Measurements from ENCODE around the gene ISM1. TPM values are rescaled to one million over a fixed set of nuclear protein-coding genes. Genes with fewer than 3 reads are reported as not detected.

The ISM1 gene
- total and polyA plus RNA-seq, 7 donors = 0.56 to 1.8 (median 0.99) TPM

- 69 to 74% (median 72%) methylated on average over 10 of the region's 10 CpGs for WGBS, 3 donors
- Histone ChIP-seq H3K4me3 (no peak overlapping the region), H3K9me3 (no peaks in the 10 kb centered on the region), H3K4me1 (peaks cover 4% of the 10 kb centered on the region), H3K27me3 (ENCODE audit: insufficient read depth in 3 of 3, low read length in 2 of 3) (no peaks in the 10 kb centered on the region), H3K27ac (peak overlapping the region; percentile 33), H3K36me3 (ENCODE audit: insufficient read depth in 1 of 2, low read depth in 1 of 2) (no peaks in the 10 kb centered on the region)
- TF ChIP-seq, protein P1, sequence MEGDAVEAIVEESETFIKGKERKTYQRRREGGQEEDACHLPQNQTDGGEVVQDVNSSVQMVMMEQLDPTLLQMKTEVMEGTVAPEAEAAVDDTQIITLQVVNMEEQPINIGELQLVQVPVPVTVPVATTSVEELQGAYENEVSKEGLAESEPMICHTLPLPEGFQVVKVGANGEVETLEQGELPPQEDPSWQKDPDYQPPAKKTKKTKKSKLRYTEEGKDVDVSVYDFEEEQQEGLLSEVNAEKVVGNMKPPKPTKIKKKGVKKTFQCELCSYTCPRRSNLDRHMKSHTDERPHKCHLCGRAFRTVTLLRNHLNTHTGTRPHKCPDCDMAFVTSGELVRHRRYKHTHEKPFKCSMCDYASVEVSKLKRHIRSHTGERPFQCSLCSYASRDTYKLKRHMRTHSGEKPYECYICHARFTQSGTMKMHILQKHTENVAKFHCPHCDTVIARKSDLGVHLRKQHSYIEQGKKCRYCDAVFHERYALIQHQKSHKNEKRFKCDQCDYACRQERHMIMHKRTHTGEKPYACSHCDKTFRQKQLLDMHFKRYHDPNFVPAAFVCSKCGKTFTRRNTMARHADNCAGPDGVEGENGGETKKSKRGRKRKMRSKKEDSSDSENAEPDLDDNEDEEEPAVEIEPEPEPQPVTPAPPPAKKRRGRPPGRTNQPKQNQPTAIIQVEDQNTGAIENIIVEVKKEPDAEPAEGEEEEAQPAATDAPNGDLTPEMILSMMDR (IDR thresholded peaks at IDR 0.05) = no peak
- intact Hi-C loops (cut with DNase I) = no loop called here
- DNase-seq = peak in 1 of 2 donors; percentile 19
- peak in 1 of 4 donors; percentile 27 for ATAC-seq
Observed at GRCh38 chr20:13271977-13272975, 51.2 kb downstream of the ISM1 start.

DNA sequence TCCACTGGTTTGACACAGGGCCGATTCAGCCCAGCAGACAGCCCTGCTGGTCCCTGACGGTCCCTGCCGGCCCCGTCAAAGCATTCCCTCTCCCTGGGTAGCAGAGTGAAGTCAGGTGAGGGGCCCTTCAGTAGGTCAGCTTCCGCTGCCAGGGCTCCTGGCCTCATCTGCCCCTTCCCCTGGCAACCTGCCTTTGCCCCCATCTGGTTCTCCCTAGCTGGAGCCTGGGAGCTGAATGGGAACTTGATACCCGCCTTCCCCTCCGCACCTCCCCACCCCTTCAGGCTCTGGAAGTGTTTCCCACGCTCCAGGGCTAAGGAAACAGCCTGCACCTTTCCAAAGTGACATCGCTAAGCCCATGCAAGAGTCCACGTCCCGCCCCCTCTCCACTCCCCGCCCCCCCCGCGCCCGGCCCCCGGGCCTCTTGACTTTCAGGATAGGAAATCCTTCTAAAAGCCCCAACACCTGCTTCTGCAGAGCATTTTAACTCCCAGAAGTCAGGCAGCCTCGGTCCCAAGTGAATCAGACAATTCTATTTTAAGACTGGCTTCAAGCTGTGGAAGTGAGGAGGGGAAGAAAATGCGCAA, 53.3 kb downstream of the ISM1 start:
- Histone ChIP-seq H3K4me3 (peak overlapping the region; percentile 3), H3K27ac (no peak overlapping the region), H3K27me3 (ENCODE audit: insufficient read depth in 3 of 3, low read length in 2 of 3) (no peaks in the 10 kb centered on the region), H3K4me1 (peaks cover 4% of the 10 kb centered on the region), H3K9me3 (no peaks in the 10 kb centered on the region), H3K36me3 (ENCODE audit: insufficient read depth in 1 of 2, low read depth in 1 of 2) (no peaks in the 10 kb centered on the region)
- intact Hi-C loops (cut with DNase I) = no loop called here
- WGBS, 3 donors = 5 to 9% (median 5%) methylated on average over 18 of the region's 18 CpGs
- ATAC-seq (peak in 1 of 4 donors; percentile 36), DNase-seq (no peak)
- TF ChIP-seq, protein P1 (IDR thresholded peaks at IDR 0.05) = no peak

DNA sequence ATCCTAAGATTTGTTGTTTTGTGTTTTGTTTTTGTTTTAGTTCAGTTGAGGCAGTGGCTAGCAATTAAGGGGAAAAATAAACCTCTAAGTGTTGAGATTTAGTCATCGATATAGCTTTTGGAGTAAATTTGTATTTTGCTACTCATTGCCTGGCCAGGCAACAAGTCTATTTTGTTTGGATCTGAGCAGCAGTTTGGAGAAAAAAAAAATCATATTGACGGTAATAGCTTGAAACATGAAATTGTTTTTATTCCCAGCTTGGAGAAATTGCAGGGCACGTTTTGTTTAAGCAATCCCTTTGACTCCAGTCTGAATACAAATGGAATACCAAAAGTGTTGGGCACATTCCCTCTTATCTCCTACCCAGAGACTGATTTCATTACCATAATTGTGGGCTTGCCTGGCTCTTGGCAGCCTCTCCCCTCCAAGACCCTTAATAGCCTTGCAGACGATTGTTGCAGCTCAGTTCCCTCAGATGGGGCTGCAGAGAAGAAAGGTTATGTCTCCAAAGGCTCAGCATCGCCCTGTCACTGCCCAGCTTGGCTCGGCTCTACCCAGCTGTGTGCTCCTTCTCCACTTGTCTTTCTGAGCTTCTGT, 56.0 kb downstream of the ISM1 start:
- intact Hi-C loops (cut with DNase I) = no loop called here
- peaks cover 4% of the 10 kb centered on the region for H3K4me1 ChIP-seq
- no peak overlapping the region for H3K4me3 ChIP-seq
- no peaks in the 10 kb centered on the region for H3K36me3 ChIP-seq (ENCODE audit: insufficient read depth in 1 of 2, low read depth in 1 of 2)
- TF ChIP-seq, protein P1 (IDR thresholded peaks at IDR 0.05) = no peak
- H3K27me3 ChIP-seq (ENCODE audit: insufficient read depth in 3 of 3, low read length in 2 of 3) = no peaks in the 10 kb centered on the region
- H3K9me3 ChIP-seq = no peaks in the 10 kb centered on the region
- 54 to 69% (median 62%) methylated on average over 6 of the region's 6 CpGs for WGBS, 3 donors
- no peak overlapping the region for H3K27ac ChIP-seq
- DNase-seq = no peak
- no peak for ATAC-seq

- no peak overlapping the region for H3K4me3 ChIP-seq
- 90 to 92% (median 91%) methylated on average over 9 of the region's 9 CpGs for WGBS, 3 donors
- TF ChIP-seq, protein P1 (IDR thresholded peaks at IDR 0.05) = no peak
- H3K4me1 ChIP-seq = peaks cover 4% of the 10 kb centered on the region
- intact Hi-C loops (cut with DNase I) = no loop called here
- peaks cover 0 to 1% (median 0%) of the 10 kb centered on the region in 3 donors for H3K27me3 ChIP-seq (ENCODE audit: insufficient read depth in 3 of 3, low read length in 2 of 3)
- no peaks in the 10 kb centered on the region for H3K36me3 ChIP-seq (ENCODE audit: insufficient read depth in 1 of 2, low read depth in 1 of 2)
- H3K9me3 ChIP-seq = no peaks in the 10 kb centered on the region
- no peak for ATAC-seq
- no peak overlapping the region for H3K27ac ChIP-seq
- DNase-seq = no peak
Observed at GRCh38 chr20:13277663-13278295, 56.7 kb downstream of the ISM1 start.

Measured in psoas muscle (tissue), 8 donors.